SKM-1 treated with dmso at 0.1 percent for 144 hours (cell line): Measurements from ENCODE around the gene CISD1.

Experiments used
- DNase-seq: peaks from one replicate; lab custom pipeline; 2025; ENCODE audit not compliant: unreplicated experiment; lab: John Stamatoyannopoulos, UW

The CISD1 gene

DNA sequence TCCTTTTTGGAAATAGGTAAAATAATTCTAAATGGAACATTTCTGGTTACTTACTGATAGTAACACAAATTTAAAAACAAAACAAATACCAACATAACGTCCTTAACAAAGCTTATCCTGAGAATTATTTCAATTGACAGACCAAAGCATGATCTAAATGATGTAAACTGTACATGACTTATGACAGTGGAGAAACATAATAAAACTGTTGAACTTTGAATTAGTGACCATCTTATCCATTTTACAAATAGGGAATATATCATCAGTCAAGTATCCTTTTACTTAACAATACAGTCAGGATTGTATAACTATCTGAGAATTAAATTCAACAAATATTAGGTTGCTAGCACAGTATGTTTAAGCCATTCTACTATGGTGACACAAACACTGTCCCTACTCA is 3.7 kb upstream of the CISD1 start:
- no peak for DNase-seq

DNA sequence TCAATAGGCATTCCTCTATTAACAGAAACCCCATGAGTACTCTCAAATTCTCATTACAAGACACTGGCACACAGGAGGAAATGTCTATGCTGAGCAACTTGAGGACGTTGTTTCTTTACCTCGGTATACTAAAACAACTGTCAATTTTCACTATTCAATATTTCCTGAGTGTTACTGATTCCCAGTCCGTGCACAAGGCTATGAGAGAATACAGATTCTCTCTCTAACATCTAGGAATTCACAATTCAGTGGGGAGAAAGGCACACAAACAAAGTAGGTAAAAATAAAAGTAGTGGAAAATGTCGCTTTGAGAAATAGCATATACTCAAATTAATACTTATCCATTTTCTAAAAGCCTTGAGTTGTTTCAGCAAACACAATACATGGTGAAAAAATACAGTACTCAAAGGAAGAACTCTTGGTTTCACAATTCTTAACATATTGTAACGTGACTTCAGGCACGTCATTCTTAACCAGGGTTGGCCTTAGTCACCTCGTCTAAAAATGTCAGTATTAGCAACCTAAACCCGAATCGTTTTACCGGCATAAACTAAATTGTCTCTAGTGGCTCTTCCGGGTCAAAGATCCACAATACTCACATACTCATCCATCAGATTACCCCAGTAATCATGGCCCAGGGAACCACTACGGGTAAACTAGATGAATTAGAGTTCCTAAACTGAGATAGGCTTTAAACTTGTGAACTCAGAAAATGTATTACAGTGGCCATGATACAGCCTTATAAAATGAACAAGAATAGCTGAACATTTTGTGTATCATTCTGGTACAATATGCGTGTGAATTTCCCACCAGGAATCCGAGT is 2.7 kb upstream of the CISD1 start:
- DNase-seq, result peak; percentile 24

GRCh38 chr10:58266826-58267712 is 1.9 kb upstream of the CISD1 start:
- DNase-seq, result peak; percentile 96

GRCh38 chr10:58267713-58268453 is 1.1 kb upstream of the CISD1 start, which contains the start of gene IPMK:
Gene IPMK (minus strand): TSS chr10:58267894. CDS start chr10:58267611, 283 bp downstream.
- peak; percentile 88 for DNase-seq

DNA sequence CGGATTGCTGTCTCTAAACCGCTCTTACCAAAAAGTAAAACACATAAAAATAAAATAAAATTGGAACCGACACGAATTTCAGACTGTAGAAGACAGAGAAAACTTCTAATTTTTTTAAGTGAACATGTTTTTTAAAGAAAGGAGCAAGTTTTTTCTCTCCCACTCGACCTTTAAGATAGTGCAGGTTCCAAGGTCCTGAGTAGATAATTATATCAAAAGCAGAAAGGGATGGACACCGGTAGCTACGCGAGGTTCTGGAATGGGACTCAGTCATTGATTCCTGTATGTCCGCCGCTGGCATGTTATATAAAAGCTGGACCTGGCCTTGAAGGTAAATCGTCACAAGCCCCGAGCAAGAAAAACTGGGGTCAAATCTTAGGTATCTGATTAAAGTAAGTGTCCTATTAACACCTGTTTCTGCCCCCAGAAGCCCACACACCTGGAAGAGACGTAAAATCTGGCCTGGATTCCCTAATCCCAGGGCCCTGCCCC is 462 bp upstream of the CISD1 start:
- peak; percentile 63 for DNase-seq

- DNase-seq, result no peak
Observed at GRCh38 chr10:58269782-58270290, 874 bp downstream of the CISD1 start.

DNA sequence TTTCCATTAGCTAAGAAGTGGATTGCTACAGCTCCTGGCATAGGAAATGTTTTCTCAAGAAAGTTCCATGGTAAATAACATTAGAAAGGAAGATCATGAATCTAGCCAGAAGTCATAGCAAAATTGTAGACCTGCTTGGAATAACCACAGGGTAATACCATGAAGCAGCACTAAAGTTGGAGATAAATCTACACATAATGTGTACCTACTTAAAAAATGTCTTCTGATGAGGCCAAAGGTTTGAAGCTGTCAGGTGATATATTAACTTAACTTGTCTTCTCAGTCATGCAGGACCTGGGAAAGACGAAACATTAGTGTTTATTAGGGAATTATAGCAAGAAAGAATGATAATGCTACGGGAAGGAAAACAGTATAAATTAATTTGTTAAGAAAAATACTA is 6.3 kb downstream of the CISD1 start:
- DNase-seq, result no peak

GRCh38 chr10:58275908-58276307 is 6.9 kb downstream of the CISD1 start:
- no peak for DNase-seq

DNA sequence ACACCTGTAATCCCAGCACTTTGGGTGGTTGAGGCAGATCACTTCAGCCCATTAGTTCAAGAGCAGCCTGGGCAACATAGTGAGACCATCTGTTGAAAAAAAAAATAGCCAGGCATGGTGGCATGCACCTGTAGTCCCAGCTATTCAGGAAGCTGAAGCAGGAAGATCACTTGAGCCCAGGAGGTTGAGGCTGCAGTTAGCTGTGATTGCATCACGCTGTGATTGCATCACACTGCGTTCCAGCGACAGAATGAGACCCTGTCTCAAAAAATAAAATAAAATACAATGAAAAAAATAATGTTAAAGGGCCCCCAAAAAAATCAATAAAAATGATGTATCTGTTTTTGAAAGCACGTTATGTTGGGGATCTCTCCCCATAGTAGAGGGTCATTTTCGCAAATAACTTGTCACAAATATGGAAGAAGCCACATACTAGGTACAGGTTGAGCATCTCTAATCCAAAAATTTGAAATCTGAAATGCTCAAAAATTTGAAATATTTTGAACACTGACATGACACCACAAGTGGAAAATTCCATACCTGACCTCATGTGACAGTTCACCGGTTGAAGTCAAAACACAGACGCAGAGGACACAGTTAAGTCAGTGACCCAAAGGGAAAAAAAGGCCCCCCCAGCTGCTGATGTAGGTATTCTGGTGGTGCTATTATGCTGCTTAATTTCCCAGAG is 9.5 kb downstream of the CISD1 start:
- peak; percentile 7 for DNase-seq

- DNase-seq, result no peak
Observed at GRCh38 chr10:58278962-58279307, 10.0 kb downstream of the CISD1 start.

DNA sequence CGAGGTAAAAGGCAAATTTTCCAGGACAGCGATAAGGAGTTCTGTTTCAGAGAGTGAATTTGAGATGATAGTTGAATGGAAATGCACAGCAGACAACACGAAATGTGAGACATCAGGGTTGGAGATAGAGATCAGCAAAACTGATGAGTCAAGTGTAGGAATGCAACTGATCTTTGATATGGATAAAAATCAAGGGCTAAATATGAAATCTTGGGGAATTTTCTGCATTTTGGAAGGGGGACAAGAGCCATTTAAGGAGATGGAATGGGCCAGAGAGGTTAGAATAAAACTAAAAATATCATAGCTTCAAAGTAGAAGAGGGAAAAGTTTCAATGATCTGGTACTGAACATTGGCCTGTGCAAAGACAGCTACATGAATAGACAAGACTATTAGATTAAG is 11.5 kb downstream of the CISD1 start:
- DNase-seq, result no peak

DNA sequence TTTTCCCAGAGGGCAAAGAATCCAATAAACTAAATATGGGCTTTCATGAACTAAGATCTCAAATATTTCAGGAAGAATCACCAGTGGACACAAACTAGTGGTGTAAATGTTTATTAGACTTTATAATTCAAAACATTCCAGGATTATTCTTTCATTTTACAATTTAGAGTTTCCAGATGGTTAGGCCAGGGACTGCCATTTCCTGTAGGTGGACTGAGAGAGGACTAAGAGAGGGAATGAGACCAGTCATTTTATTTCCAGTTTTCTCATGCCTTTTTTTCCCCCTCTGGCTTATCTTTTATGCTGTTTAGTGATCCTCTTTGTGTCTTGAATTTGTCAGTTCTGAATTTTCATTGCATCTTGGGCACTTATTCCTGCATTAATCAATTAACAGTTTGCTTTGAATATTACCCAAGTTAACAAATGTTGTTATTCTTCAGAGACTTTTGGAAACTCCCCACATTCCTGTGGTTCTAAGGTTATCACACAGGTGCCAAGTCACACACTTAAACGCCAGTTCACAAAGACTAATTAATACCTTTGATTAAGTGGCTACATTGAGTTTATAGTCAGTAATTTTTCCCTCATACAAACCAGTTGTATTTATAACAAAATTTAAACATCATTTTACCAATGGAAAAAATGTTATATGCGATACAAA is 12.3 kb downstream of the CISD1 start:
- no peak for DNase-seq

GRCh38 chr10:58282615-58283014 is 13.7 kb downstream of the CISD1 start:
- peak; percentile 98 for DNase-seq

DNA sequence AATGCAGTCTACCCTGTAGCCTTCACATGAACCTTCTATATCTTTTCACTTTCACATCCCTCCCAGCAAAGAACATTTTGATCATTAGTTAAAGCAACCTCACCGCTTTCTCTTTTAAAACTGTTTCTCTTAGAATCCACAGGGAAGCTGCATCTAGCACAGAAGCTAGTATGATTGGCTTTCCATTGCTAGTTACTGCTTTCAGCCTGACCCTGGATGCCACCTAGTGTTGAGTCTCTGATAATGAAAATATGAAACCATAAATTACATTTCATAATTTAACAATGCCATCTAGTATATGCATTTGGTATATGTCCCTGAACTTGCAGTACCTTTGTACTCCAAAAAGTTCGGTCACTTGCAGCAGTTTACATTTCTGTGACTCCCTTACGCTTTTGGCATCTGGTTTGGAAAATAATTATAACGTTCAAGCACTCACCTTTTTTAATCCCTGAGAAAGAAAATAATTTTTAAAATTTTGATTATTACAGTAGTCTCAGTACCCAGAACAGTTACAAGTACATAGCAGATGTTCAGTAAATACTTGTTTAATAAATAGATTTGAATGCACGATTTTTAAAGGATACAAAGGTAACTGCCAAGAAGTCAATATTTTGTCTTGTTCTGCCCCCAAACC is 22.7 kb downstream of the CISD1 start:
- peak; percentile 45 for DNase-seq

GRCh38 chr10:58293989-58294388 is 25.0 kb downstream of the CISD1 start:
- no peak for DNase-seq

GRCh38 chr10:58299580-58299979 is 30.6 kb downstream of the CISD1 start:
- peak; percentile 71 for DNase-seq

DNA sequence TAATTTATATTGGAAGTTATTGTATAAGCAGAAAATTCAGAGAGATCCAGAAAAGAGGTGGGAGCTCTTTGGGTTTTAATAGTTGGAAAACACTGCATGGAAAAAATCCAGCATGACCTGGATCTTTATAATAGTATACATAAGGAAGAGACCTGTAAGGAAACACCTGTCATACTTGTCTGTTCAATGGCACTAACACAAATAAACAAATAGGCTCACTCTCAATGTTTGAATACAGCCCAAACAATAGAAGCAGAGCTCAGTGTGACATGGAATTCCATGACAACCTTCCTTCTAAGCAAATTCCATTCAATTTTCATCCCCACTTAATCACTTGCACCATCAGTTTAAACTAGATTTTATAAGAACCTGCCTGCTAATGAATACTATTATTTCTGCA is 31.7 kb downstream of the CISD1 start:
- DNase-seq, result no peak

DNA sequence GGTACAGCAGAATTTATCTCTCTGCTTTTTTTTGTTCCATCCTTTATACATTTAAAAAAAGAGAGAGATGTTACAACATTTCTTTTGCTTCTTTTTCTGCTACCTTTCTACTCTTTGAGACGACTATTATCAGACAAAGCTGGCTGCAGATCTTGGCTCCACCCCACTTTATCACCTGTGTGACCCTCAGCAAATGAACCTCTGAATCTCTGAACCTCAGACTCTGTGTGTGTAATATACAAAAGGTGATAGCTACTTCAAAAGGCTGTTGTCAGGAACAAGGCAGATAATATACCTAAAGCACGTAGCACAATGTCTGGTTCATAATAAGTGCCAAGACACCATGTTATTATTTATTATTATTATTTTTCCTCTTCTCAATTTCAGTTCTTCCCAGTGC is 33.3 kb downstream of the CISD1 start:
- no peak for DNase-seq

- no peak for DNase-seq
Observed at GRCh38 chr10:58304099-58304633, 35.2 kb downstream of the CISD1 start.
